GM19099 (cell line): ENCODE data around the gene TTI1.

Experiments used
- POLR2A ChIP-seq: IDR thresholded peaks from 3 replicates; pipeline ENCODE4 v1.6.1; 2011; ENCODE audit warnings: low read depth; ENCODE audit not compliant: insufficient read length; ENCODE audit errors: extremely low read depth

The TTI1 gene

DNA sequence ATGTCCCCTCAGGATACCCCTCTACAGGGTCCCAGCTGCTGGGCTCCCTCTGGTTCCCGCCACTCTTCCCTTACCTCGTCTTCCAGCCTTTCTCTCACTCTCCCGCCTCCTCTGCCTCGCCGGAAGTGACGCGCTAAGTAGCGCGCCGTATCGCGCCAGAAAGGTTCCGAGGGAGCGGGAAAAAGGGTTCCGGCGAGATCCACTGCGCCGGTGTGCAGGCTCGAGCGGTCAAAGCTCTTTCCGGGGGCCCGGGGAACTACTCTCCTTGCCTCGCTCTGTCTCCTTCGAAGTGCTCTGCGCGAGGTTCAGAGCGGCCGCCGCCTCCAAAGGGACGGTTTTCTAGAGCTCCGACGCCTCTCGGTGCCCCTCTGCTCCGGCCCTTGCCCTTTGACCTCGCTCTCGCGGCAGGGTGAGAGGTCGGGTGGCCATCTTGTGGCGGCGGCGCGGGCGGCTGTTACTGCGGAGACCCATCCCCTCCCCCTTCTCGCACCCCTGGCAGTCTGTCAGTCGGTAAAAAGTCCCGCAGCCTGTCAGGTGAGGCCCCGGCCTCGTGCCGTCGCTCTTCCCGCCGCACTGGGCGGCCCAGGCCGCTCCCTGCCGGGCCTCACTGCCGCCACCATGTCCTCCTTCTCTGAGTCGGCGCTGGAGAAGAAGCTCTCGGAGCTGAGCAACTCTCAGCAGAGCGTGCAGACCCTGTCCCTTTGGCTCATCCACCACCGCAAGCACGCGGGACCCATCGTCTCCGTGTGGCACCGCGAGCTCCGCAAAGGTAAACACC is at the start of gene TTI1, which contains the start of gene RPRD1B:
TSS of gene TTI1 (minus strand) at position 127 of the 778 bp plus-strand sequence. CDS start 19,640 bp downstream, outside the sequence.
TSS of gene RPRD1B (plus strand) at position 417 of the 778 bp plus-strand sequence. CDS start at position 619, 202 bp downstream.
- peak; percentile 72 for TF ChIP-seq POLR2A

DNA sequence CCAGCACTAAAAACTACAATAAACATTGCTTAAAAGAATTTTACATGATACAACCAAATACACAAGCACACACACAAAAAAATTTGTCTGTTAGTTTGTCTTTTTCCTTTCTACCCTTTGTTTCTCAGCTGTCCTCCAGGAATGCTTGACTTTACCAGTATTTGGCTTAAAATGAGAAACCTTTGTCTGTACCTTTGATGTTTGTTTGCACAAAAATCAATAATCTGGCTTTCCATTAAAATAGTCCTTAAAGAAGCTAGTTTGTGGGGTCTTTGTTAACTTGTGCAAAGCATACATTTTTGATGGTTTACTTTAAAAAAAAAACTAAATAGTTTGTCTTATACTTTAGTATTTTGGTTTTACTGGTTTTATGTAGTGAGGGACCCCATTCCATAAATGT is 49.6 kb upstream of the TTI1 start:
- TF ChIP-seq POLR2A: no peak

- no peak for TF ChIP-seq POLR2A
Measured at GRCh38 chr20:38081575-38081974, 48.3 kb upstream of the TTI1 start.

GRCh38 chr20:38079353-38079752 is 46.1 kb upstream of the TTI1 start:
- TF ChIP-seq POLR2A: no peak

DNA sequence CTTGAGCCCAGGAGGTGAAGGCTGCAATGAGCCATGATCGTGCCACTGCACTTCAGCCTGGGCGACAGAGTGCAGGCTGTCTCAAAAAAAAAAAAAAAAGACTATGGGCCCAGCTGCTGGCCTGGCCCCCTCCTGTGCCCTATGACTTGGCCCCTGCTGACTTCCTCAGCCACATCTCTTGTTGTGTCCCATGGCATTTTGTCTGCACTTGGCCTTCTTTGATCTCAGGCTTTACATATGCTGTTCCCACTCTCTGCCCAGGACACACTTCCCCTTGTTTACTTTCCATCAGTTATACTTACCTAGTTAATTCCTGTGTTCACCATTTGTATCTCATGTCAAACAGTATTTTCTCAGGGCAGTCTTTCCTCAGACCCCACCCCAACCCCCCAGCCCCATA is 44.8 kb upstream of the TTI1 start:
- no peak for TF ChIP-seq POLR2A

DNA sequence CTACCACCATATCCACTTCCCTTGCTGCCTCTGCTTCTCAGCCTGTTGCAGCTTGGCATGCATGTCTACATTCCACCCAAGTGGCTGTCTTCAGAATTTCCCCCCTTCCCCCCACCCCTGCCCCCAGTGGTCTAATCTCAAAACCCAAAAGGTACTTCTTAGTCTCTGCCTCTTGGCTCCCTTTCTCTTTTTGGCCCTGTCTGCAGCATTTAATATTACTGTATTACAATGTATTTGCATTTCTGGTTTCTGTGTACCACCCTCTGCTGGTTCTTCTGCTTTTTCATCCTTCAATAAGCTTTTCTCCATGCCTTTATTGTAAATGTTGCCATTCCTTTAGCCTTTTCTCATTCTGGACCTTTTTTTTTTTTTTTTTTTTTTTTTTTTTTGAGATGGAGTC is 43.3 kb upstream of the TTI1 start:
- no peak for TF ChIP-seq POLR2A

GRCh38 chr20:38075161-38075998 is 42.1 kb upstream of the TTI1 start:
- TF ChIP-seq POLR2A: no peak

DNA sequence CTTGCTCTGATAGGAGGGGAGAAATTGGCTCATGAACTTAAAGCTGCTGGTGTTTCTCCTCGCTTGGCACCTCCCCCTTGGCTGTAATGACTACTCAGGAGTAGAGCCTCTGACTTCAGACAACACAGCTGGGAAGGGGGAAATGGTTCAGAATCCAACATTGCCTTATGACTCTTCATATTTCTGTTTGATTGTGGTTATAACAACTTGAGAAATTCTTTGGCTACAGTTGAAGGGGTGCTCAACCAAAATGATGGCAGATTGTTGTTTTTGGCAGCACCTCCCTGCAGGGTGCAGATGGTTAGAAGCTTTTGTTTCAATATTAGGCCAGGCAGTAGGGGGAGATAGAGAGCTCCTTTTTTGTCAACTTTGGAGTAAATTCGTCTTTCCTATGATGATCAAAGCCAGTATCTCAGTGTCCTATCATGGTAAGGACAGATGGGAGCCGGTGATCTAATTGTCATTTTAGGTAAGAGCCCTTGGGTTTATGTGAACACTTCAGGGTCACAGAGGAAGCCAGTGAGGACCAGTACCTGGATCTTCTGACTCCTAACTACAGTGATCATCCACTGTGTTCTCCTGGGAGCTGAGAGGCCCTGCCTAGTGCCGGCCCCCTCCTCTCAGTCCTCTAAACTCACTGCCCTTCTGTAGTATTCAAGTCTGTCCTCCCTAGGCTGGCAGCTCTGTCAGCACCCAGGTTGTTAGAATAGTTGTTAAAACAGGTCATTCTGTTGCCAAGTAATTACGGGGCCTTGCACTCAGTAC is 40.2 kb upstream of the TTI1 start:
- TF ChIP-seq POLR2A: no peak

GRCh38 chr20:38072898-38073297 is 39.6 kb upstream of the TTI1 start:
- TF ChIP-seq POLR2A: no peak

DNA sequence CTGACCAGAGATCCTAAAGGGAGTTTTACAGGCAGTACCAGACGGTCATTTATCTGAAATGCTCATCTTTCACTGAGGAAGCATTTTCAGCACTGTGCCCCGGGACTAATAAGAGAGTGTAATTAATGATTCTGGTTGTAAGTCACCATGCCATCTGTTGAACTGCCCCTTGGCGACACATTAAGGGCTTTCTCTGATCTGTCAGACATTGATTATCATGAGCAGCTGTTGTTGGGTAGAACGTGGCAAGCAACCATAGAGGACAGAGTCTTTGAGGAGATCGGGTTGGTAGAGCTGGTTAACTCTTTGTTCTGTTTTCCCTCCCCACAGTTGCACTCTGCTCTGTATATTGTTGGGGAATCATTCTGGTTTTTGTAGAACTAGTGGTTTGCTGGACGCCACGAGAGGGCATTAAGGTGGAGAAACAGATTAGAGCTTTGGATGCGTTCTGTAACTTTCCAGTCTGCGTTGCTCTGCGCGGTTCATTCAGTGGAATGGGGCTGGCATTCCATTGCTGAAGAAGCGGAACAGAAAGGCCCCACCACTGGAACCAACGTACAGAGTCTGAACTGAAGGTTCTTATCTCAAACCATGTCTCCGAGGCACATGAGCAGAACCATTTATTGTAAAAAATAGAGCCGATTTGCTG is 34.6 kb upstream of the TTI1 start:
- TF ChIP-seq POLR2A: no peak

DNA sequence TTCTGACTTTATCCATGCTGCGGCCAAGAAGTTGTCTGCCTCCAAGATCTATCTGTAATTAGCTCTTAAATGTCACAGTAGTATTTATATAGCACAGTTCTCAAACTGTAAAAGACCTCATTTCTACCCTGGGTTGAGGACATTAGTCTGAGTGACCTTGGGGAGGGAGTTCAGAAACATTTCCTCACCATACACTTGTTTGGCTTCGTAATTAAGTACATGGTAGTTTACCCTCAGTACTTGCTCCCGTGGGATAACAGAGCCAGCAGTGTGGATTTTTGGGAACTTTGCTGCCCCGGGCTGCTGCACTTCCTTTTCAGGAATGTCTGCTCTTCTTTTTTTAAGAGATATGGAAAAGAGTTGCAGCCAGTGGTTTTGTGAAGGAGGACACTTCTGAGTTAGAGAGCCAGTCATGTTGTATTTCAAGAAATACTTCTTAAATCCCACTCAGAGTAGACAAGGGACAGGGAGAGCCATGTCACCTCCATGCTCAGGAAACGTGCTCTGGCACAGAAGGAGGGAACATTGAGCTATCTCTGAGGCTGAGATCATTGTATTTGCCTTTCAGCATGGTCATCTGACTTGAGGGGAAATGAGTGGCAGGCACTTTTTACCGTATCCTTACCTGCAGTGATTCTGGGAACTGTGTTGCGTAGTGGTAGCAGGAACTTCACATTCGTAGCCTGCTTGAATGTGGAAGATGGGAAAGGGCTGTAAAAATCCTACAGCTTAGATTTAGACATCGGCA is 33.9 kb upstream of the TTI1 start:
- TF ChIP-seq POLR2A: no peak

GRCh38 chr20:38065764-38066375 is 32.6 kb upstream of the TTI1 start:
- TF ChIP-seq POLR2A: no peak

- no peak for TF ChIP-seq POLR2A
Measured at GRCh38 chr20:38063911-38064530, 30.8 kb upstream of the TTI1 start.
